ENCODE results near the gene GPC5. TPM values are rescaled to one million over a fixed set of nuclear protein-coding genes. Genes with fewer than 3 reads are reported as not detected.

The GPC5 gene
- total RNA-seq, 1 donor from 2014 or later = 0.99 TPM

- Mint-ChIP-seq H3K27me3 (ENCODE audit: low read depth) (peaks cover 3% of the 10 kb centered on the region), H3K27ac (ENCODE audit: unreplicated experiment) (no peak overlapping the region), H3K4me3 (ENCODE audit: unreplicated experiment) (no peak overlapping the region), H3K9me3 (ENCODE audit: low read depth) (no peaks in the 10 kb centered on the region), H3K4me1 (ENCODE audit: low read depth) (no peaks in the 10 kb centered on the region), H3K36me3 (ENCODE audit: low read depth) (no peaks in the 10 kb centered on the region)
- no peak for DNase-seq (ENCODE audit: low spot score)
- no peak for TF ChIP-seq CTCF (IDR thresholded peaks at IDR 0.05)
These were observed 134.9 kb downstream of the GPC5 start for GRCh38 chr13:91533354-91533753.

GRCh38 chr13:91534996-91535395, 136.6 kb downstream of the GPC5 start:
- H3K9me3 Mint-ChIP-seq (ENCODE audit: low read depth) = no peaks in the 10 kb centered on the region
- peaks cover 9% of the 10 kb centered on the region for H3K4me1 Mint-ChIP-seq (ENCODE audit: low read depth)
- no peak for DNase-seq (ENCODE audit: low spot score)
- H3K36me3 Mint-ChIP-seq (ENCODE audit: low read depth) = no peaks in the 10 kb centered on the region
- no peak overlapping the region for H3K27ac Mint-ChIP-seq (ENCODE audit: unreplicated experiment)
- H3K4me3 Mint-ChIP-seq (ENCODE audit: unreplicated experiment) = no peak overlapping the region
- no peak for TF ChIP-seq CTCF (IDR thresholded peaks at IDR 0.05)
- H3K27me3 Mint-ChIP-seq (ENCODE audit: low read depth) = no peaks in the 10 kb centered on the region

GRCh38 chr13:91537376-91537775, 139.0 kb downstream of the GPC5 start:
- Mint-ChIP-seq H3K27ac (ENCODE audit: unreplicated experiment) (no peak overlapping the region), H3K4me3 (ENCODE audit: unreplicated experiment) (no peak overlapping the region), H3K27me3 (ENCODE audit: low read depth) (no peaks in the 10 kb centered on the region), H3K9me3 (ENCODE audit: low read depth) (no peaks in the 10 kb centered on the region), H3K36me3 (ENCODE audit: low read depth) (no peaks in the 10 kb centered on the region), H3K4me1 (ENCODE audit: low read depth) (peaks cover 16% of the 10 kb centered on the region)
- TF ChIP-seq CTCF (IDR thresholded peaks at IDR 0.05) = no peak
- DNase-seq (ENCODE audit: low spot score) = no peak

- no peaks in the 10 kb centered on the region for H3K36me3 Mint-ChIP-seq (ENCODE audit: low read depth)
- no peak for TF ChIP-seq CTCF (IDR thresholded peaks at IDR 0.05)
- no peak overlapping the region for H3K4me3 Mint-ChIP-seq (ENCODE audit: unreplicated experiment)
- peak overlapping the region; percentile 60 for H3K27ac Mint-ChIP-seq (ENCODE audit: unreplicated experiment)
- no peaks in the 10 kb centered on the region for H3K9me3 Mint-ChIP-seq (ENCODE audit: low read depth)
- no peaks in the 10 kb centered on the region for H3K27me3 Mint-ChIP-seq (ENCODE audit: low read depth)
- H3K4me1 Mint-ChIP-seq (ENCODE audit: low read depth) = peaks cover 16% of the 10 kb centered on the region
- no peak for DNase-seq (ENCODE audit: low spot score)
These were observed 141.1 kb downstream of the GPC5 start for GRCh38 chr13:91539286-91540157.

GRCh38 chr13:91540158-91540736, 141.8 kb downstream of the GPC5 start:
- H3K36me3 Mint-ChIP-seq (ENCODE audit: low read depth) = no peaks in the 10 kb centered on the region
- no peaks in the 10 kb centered on the region for H3K27me3 Mint-ChIP-seq (ENCODE audit: low read depth)
- TF ChIP-seq CTCF (IDR thresholded peaks at IDR 0.05) = no peak
- H3K27ac Mint-ChIP-seq (ENCODE audit: unreplicated experiment) = peak overlapping the region; percentile 60
- H3K4me3 Mint-ChIP-seq (ENCODE audit: unreplicated experiment) = no peak overlapping the region
- H3K9me3 Mint-ChIP-seq (ENCODE audit: low read depth) = no peaks in the 10 kb centered on the region
- peaks cover 16% of the 10 kb centered on the region for H3K4me1 Mint-ChIP-seq (ENCODE audit: low read depth)
- DNase-seq (ENCODE audit: low spot score) = no peak

Data from chondrocyte (in vitro differentiated cells).